ENCODE results near the gene SLC16A10.

SLC16A10 gene

GRCh38 chr6:111237852-111238251 lies 150.5 kb downstream of the SLC16A10 start:
- no peak for TF ChIP-seq CTCF (conservative IDR thresholded peaks at IDR 0.05; ENCODE audit: low read depth)
- H3K27ac ChIP-seq, result no peak overlapping the region
- ChIA-PET POLR2A (ENCODE audit: low non-redundant PET) (interaction anchor here (0.6 kb wide), 1 partner anchor 18 kb away, joined by 4 read pairs; no protein-coding TSS in a partner anchor), CTCF (no interaction called here)
- no peak for DNase-seq (ENCODE audit: low spot score)

GRCh38 chr6:111238464-111239119 lies 151.3 kb downstream of the SLC16A10 start:
- DNase-seq (ENCODE audit: low spot score), result peak; percentile 35
- no peak overlapping the region for H3K27ac ChIP-seq
- no peak for TF ChIP-seq CTCF (conservative IDR thresholded peaks at IDR 0.05; ENCODE audit: low read depth)
- POLR2A ChIA-PET (ENCODE audit: low non-redundant PET), result no interaction called here
- CTCF ChIA-PET, result no interaction called here

GRCh38 chr6:111239461-111239860 lies 152.2 kb downstream of the SLC16A10 start:
- no peak overlapping the region for H3K27ac ChIP-seq
- ChIA-PET POLR2A (ENCODE audit: low non-redundant PET) (no interaction called here), CTCF (interaction anchor here (0.7 kb wide), 1 partner anchor 1736 kb away, joined by 3 read pairs; no protein-coding TSS in a partner anchor)
- no peak for TF ChIP-seq CTCF (conservative IDR thresholded peaks at IDR 0.05; ENCODE audit: low read depth)
- no peak for DNase-seq (ENCODE audit: low spot score)

GRCh38 chr6:111242452-111242851 lies 155.1 kb downstream of the SLC16A10 start:
- DNase-seq (ENCODE audit: low spot score), result no peak
- no peak for TF ChIP-seq CTCF (conservative IDR thresholded peaks at IDR 0.05; ENCODE audit: low read depth)
- POLR2A ChIA-PET (ENCODE audit: low non-redundant PET), result no interaction called here
- H3K27ac ChIP-seq, result no peak overlapping the region
- CTCF ChIA-PET, result interaction anchor here (0.6 to 0.9 kb wide), 3 partner anchors 14 to 69 kb away, joined by 3 to 4 read pairs (median 4); no protein-coding TSS in a partner anchor

- no peak for TF ChIP-seq CTCF (conservative IDR thresholded peaks at IDR 0.05; ENCODE audit: low read depth)
- H3K27ac ChIP-seq, result no peak overlapping the region
- ChIA-PET POLR2A (ENCODE audit: low non-redundant PET) (no interaction called here), CTCF (no interaction called here)
- no peak for DNase-seq (ENCODE audit: low spot score)
These were observed 155.8 kb downstream of the SLC16A10 start for GRCh38 chr6:111243095-111243494.

- ChIA-PET CTCF (no interaction called here), POLR2A (ENCODE audit: low non-redundant PET) (no interaction called here)
- no peak for DNase-seq (ENCODE audit: low spot score)
- H3K27ac ChIP-seq, result no peak overlapping the region
- no peak for TF ChIP-seq CTCF (conservative IDR thresholded peaks at IDR 0.05; ENCODE audit: low read depth)
These were observed 161.5 kb downstream of the SLC16A10 start for GRCh38 chr6:111248789-111249188.

All from RWPE1 (cell line).